Left forelimb (tissue), 1 donor: ENCODE results near the gene NHSL1.

Experiments used
- DNase-seq: peaks from one replicate; pipeline ENCODE4 v3.0.0-alpha.2; 2018; ENCODE audit warnings: low spot score

The NHSL1 gene

DNA sequence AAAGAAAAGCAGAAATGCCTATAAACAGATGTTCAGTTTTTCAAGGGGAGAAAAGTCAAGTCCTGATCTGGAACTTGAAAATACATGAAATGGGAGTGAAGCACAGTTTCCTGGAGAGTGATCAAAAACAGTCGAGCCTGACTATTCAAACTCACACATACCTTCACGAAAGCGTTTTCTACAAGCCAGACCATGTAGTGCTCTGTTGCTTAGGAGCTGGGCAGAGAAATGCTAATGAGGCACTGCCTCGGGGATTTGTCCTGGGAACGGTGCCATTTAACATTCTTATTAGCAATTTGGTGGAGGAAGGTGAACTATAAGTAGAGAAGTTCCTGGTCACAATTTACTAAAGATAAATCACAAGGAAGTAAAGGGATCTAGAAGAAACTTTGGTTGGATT is 5.9 kb downstream of the NHSL1 start:
- no peak for DNase-seq

DNA sequence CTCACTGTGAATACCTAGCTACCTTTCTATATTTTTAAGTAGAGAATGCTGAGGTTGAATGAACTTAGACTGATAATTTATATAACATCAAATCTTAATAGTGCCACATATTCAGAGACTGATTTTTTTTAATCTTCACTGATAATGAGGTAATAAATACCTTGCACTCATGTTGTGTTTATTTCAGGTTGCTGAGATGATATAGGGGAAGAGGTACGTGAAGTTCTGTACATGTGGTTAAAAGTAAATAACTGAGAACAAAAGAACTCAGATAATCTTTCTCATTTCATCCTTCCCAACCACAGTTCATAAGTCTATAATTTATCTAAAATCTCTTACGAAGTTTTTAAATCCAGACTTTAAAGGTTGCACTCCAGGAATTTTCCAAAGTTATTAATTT is 6.4 kb downstream of the NHSL1 start:
- no peak for DNase-seq

DNA sequence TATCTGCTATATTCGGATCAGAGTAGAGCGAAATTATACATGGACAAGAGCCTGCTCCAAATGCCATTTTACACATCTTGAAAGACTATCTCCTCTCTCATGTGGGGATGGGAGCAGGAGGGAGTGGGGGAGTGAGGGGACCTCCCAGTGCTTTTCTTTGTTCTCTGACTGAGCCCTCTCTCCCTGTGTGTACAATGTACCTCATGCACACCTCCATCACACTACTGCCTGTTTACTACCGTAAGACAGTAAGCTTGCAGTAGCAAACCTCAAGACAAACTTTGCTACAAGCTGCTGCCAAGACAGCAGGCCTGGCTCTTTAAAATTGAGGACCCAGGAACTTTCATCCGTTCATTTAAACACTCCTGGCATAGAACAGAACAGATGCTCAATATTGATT is 7.2 kb downstream of the NHSL1 start:
- no peak for DNase-seq

DNA sequence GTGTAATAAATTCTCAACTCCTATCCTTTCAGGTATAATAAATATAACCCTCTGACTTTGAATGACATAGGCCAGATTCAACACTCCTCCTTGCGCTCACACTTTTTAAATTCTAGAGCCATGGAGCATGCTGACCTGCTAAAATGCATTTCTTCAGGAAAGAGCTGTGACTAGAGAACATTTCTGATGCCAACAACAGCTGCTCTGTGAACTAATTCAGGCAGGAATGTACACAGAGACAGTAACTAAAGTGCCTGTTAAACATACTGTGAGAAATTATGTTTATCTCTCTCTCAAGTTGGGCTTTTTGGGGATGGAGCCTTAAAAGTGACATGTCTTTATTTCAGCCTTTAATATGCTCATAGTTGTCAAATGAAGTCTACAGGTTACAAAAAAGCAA is 8.3 kb downstream of the NHSL1 start:
- DNase-seq: no peak

DNA sequence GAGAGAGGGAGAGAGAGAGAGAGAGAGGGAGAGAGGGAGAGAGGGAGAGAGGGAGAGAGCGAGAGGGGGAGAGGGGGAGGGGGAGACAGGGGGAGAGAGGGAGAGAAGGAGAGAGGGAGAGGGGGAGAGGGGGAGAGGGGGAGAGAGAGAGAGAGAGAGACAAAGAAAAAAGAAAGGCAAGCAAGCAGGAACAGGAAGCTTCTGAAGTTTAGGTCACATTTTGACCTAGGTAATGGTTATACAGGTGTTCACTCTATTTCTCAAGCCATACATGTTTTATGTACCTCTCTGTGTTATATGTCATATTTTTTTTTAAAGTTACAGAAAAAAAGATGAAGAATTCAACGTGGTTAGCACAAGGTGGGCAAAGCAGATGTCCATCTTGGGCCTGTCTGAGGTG is 9.4 kb downstream of the NHSL1 start:
- DNase-seq: no peak

DNA sequence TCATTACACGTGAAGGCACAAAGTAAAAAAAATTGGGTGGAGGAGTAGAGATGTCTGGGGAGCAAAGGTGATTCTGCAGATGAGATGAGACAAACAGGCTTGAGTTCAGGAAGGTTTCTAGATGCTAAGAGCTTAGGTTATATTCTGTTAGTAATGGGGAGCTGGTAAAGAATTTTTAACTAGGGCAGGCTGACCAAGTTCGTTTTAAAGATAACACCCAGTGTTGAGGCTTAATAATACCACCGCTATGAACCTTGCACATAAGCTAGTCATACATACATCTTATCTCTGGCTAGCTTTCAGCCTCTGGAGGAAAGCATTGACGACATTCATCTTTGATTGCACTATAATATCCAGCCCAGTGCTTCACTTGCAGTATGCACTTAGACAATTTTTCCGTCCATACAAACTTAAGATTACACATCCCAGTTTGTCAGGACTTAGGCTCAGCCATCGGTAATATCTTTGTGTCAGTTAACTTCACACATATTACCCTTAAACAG is 12.1 kb downstream of the NHSL1 start:
- no peak for DNase-seq

DNA sequence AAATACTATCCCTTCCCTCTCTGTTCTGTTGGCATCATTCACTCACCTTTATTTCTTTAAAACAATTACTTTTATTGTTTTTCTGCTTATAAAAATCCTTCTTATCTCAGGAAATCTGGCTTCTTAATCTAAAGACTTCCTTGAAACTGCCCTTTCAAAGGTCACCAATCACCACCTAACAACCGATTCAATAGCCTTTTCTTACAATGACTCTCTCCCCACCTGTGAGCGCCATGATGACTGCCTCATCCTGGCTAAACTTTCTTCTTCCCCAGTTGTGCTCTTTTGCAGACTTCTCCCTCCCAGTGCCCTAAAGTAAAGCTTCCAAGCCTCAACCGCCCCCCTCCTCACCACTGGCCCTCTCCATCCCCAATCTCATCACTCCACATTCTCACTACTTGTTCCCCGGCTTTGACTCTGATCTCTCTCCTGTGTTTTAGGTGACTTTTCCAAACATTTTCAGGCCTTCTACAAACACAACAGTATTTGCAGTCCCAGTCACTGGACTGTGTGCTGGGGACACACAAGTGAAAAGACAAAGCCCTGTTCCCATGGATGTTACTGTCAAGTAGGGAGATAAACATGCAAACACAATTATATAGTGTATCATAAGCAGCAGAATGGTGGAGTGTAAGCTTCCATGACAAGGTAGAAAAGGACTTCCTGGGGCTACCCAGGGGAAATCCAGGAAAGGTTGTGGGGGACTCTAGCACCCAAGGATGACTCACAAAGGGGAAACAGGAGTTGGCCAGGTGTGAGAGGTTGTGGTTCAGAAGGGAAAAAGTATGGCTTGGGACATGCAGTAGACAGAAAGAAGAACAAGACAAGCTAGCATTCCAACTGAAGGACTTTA is 12.8 kb downstream of the NHSL1 start:
- no peak for DNase-seq

DNA sequence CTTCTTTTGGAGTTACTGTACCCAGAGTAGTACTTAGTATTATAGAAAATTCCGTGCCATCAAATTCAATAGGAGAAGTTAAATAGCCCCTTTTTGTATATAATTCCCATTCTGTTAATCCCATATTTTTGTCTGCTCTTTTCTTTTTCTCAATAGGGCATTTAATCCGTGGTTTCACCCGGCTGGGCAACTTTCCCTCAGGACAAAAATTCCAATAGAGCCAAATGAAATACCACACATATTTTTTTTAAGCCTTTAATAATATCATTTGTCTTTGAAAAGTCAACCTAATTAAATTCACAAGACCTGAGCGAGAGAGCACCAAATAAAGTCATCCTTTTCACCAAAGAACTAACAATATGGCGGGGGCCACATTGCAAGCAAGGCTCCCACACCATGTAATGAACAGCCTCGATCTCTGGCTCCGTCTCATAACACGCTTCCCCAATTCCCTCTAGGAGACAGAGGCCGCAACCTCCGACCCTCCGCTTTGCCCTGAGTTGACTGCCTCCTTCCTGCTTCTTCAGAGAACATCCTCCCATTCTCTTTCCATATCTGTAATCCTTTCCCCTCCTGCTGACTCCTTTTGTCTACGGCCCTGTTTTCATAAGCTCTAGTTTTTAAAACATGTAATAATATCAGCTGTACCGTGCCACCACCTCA is 13.6 kb downstream of the NHSL1 start:
- DNase-seq: no peak

DNA sequence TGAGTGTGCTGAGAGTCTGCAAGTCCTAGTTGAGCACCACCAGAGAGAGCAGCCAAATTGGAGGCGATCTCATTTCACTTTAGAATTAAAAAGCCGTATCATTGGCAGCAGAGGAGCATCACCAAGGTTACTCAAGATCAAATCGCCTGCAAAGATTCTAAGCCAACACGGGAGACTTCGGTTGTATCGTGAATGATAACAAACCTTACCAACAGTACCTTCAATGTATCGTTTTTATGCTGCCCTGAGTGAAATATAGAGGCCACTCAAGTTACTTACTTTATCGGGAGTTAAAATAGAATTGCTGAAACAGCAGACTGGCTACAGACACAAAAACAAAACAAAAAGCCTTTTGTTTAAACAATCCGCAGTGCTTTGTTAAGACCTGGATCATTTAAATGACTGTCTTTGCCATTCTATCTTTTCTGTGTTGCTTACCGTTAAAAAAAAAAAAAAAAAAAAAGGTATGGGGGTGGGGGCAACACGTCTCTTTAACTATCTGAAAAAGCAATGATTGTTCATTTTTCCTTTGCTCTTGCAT is 14.2 kb downstream of the NHSL1 start:
- DNase-seq: no peak

DNA sequence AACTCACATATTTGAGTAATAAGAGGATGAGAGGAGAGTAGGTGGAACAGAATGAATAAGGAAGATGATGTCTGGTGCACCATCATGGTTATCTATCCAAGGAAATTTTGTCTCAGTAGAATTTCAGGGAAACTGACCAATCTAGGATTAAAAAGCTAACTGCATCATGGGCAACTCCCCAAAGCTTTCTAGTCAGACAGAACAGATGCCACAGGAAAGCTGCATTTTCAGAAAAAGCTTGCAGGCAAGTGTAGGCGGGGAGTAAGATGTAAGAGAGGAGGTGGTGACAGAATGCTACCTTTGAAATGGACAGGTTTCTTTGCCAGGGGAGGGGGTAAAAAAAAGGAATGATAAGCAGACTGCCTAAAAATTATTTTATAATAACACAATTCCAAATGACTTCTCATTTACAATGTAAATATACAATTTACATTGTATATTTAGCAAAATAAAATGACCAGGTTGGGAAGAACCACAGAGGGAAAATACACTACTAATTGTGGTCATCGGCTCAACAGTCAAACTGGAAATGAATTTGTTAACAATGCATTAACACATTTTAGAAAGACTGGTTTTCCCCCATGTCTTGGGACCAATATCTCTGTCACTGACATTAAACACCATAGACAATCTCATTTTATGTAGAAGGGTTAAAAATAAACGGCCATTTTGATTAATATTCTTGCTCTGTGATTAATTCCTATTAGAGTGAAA is 15.1 kb downstream of the NHSL1 start:
- no peak for DNase-seq

DNA sequence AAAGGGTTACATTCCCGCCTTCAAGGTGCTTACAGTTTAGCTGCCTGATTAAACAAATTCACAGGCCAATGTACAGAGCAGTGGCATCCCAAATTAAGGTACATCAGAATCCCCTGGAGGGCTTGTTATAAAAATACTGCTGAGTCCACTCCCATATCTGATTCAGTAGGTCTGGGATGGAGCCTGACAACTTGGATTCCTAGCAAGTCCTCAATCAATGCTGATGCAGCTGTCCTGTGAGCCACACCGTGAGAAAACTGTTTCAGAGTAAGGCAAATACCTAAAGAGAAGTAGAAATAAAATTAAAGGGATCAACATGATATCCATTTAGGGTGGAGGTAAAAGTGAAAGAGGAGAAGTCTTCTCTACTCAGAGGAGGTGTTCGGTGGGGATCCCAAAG is 16.5 kb downstream of the NHSL1 start:
- DNase-seq: no peak

DNA sequence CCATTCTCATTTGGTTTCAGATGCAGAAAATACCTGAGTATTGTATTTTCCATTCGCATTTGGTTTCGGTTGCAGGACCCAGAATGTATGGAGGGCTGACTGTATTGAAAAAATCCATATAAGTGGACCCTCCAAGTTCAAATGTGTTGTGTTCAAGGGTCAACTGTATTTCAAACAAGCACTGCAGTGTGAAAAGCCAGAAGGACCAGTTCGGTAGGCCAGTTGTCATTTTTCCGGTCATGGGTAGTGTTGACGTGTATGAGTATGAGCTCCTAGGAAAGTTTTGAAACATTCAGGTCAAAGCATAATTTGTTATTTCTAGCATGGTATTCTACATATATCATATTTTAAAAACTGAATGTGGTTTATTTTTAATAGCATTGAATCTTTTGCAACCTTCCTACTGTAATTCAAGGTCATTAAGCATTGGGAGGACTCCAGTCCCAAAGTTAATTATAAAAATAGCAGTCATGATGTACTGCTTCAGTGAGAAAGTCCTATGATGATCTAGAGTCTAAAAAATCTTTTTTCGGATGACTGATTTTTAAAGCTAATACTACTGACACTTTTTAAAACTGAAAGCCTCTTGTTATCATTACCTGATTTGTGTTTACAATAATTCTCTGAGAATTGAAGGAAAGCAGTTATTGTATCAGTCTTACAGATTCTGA is 18.9 kb downstream of the NHSL1 start:
- DNase-seq: no peak

DNA sequence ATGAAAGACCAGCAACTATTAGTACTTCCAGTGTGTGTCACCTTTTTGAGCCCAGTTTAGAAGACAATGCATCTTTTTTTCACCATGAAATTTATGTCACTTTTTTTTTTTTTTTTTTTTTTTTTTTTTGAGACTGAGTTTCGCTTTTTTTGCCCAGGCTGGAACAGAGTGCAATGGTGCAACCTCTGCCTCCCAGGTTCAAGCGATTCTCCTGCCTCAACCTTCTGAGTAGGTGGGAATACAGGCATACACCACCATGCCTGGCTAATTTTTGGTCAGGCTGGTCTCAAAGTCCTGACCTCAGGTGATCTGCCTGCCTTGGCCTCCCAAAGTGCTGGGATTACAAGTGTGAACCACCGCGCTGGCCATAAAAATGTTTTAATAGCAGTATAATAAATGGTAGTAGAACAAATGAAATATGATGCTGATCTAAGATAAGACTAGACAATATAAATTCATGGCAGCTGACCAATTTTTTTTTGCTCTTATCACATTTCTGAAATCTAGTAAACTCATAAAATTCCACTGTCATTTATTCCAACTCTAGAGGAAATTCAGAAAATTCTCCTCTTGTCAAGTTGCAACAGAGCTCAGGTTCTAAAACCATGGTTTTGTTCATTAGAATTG is 21.3 kb downstream of the NHSL1 start:
- no peak for DNase-seq

DNA sequence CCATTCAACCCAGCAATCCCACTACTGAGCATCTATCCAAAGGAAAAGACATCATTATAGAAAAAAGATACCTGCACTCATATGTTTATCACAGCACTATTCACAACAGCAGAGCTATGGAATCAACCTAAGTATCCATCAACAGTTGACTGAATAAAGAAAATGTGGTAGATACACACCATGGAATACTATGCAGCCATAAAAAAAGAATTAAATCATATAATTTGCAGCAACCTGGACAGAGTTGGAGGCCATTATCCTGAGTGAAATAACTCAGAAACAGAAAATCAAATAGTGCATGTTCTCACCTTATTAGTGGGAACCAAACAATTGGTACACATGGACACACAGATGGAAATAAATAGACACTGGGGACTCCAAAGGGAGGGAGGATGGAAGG is 23.2 kb downstream of the NHSL1 start:
- DNase-seq: no peak

DNA sequence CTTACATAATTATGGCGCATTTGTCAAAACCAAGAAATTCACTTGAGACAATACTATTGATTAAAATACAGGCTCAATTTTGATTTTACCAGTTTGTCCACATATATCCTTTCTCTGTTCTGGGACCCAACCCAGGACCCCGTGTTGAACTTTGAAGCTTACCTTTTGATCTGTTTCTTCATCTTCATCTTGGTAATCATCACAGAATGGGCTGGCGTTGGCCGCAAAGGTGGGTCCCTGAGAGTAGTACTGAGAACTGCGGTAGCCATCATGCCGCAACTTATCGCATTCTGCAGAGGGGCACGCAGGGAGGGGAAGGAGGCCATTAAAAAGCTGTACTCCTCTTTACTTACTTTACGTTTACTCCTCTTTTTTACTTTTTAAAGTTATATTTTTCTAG is 26.1 kb downstream of the NHSL1 start:
- no peak for DNase-seq

DNA sequence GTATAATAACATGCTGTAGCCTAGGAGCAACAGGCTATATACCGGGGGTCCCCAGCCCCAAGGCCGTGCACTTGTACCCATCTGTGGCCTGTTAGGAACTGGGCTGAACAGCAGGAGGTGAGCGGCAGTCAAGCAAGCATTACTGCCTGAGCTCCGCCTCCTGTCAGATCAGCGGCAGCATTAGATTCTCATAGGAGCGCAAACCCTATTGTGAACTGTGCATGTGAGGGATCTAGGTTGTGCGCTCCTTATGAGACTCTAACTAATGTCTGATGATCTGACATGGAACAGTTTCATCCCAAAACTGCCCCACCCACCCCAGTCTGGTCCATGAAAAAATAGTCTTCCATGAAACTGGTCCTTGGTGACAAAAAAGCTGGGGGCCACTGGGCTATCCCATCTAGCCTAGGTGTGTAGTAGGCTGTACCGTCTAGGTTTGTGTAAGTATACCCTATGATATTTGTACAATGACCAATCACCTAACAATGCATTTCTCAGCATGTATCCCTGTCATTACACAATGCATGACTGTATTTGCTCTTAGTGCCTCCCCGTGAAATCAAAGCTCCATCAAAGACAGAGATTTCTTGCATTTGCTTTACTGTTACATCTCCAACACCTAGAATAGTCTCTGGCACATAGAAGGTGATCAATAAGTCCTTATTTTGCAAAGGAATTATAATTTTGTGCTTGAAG is 30.8 kb downstream of the NHSL1 start:
- DNase-seq: no peak

DNA sequence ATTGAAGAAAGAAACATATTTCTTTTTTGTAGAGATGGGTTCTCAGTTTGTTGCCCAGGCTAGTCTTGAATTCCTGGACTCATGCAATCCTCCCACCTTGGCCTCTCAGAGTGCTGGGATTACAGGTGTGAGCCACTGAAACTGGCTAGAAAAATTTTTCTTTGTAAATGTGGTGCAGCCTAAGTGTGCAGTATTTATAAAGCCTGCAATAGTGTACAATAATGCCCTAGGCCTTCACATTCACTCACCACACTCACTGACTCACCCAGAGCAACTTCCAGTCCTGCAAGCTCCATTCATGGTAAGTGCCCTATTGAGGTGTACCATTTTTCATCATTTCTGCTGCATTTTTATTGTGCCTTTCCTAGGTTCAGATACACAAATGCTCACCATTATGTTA is 31.4 kb downstream of the NHSL1 start:
- DNase-seq: no peak

DNA sequence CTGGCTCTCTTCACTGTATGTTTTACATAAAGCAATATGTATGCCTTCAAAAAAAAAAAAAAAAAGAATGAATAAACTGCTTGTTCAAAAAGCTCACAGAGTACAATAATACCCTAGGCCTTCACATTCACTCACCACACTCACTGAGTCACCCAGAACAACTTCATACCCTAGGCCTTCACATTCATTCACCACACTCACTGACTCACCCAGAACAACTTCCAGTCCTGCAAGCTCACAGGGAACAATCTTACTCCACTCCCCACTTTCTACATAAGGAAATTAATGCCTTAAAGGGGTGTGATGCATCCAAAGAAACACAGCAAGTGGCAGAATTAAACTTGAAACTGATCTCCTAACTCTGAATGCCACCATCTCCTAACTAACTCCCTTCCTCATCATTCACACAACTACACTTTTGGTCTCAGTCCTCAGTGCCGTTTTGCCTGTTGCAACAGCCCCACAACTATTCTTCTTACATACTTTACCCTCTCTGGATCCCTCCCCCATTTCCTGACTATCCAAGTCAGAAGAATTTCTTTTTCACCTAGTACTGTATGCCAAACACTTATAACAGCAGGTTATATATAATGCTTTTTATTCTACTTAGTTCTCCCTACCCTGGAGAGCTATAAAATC is 34.2 kb downstream of the NHSL1 start:
- DNase-seq: no peak

DNA sequence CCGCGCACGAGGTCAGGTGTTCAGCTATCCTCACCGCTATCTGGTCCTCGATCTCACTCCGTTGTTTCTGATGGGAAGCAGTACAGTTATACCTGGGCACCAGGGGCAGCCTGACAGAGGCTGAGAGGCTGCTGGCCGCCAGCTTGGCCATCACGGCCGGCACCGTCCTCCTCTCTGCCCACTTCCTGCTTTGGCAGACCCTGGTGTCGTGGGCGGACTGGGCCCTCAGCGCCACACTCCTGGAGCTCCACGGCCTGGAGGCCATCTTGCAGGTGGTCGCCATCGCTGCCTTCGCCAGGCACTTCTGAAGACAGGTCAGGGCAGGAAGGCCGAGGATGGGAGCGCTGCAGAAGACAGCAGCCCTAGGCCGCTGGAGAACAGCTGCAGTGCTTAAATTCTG is 35.2 kb downstream of the NHSL1 start:
- DNase-seq: no peak

DNA sequence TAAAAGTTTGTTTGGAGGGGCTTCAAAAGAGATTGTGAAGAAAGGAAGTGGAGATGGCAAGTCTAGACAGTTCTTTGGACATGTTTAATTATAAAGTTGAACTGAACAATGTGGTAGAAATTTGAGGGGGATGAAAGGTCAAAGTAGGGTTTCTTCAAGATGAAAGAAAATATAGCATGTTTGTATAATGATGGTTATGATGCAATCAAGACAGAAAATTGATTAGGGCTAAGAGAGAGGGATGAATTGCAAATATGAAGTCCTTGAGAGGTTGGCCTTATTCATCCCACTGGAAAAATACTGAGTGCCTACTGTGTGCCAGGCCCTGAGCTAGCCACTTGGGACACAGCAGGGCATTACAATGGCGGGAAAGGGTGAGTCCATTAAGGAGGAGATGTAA is 37.6 kb downstream of the NHSL1 start:
- no peak for DNase-seq

DNA sequence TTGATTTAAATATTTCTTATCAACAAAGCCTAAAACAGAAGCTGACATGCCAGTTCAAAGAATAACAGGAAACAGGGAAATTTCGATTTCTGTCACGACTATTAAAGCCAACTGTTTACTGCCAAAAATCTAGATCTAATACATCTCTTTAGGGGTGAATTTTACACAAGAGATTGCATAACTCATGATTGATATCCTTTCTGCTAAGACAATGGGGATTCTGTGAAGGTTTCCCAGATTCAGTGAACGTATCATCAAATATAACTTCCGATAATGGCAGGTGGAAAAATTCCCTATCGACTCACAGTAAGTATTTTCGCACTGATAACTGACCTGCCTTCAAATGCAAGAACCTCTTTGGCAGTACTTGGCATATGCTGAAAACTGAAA is 42.9 kb downstream of the NHSL1 start:
- no peak for DNase-seq
